Right kidney (tissue), 1 donor: ENCODE data around the gene MACROD2.

Source experiments
- DNase-seq: peaks from one replicate; pipeline ENCODE4 v3.0.0-alpha.2; 2016

MACROD2 gene

DNA sequence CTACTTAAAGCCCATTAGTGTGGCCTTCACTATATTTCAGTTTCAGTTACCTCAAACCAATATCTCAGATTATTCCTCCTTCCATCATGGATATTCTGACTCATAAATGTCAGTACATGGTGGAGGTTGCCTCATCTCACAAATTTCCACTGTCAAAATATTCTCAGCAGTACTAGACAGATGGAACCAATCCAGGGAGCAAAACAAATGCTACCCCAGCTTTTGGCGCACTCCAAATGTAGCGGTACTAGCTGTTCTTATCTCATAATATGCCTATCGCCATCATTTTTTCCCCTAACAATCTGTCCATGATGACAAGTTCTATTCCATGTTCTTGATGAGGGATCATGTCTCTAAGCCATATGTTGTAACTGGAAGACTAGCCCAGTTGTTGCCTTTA, 1551.8 kb downstream of the MACROD2 start:
- no peak for DNase-seq

DNA sequence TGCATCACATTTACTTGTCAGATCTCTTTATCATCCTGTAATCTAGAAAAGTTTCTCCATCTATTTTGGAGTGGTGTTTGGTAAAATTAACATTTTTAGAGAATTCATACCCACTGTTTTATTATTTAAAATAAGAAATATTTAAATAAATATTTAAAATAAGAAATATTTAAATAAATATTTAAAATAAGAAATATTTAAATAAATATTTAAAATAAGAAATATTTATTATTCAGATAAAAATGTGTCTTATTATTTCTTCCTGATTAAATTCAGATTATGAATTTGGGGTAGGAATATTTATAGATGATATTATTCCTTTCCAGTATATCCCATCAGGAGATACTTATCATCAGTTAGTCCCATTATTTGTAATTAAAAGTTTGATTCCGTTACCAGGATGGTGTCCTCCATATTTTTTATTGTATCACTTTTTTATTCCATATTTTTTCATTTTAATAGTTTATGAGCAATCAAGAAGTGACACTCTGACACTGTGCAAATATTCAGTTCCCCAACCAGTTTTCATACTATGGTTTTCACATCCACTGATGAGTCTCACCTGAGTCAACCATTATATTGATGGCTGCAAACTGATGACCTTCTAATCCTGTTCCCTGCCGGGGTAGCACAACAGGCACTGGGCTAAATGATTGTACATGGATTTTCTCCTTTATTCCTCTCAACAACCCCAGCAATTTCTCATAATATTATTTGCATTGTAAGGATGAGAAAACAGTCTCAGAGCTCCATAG, 1555.0 kb downstream of the MACROD2 start:
- DNase-seq: no peak

DNA sequence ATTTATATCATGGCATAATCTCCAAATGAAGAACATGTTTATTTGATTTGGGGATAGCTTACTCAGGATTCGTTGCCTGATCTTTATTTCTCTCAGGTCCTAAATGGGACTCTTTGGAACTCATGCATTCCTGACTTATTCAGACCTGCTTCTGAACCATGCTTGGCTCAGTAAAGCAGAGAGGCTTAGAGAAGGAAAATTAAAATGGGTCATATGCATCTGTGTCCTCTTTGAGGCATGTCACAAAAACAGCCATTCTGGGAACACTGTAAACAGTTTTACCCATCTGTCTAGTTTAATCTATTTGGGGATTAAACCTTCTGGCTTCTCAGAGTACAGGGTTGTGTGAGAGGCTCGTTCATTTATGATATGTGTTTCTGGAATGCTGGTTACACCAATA, 1560.6 kb downstream of the MACROD2 start:
- no peak for DNase-seq

DNA sequence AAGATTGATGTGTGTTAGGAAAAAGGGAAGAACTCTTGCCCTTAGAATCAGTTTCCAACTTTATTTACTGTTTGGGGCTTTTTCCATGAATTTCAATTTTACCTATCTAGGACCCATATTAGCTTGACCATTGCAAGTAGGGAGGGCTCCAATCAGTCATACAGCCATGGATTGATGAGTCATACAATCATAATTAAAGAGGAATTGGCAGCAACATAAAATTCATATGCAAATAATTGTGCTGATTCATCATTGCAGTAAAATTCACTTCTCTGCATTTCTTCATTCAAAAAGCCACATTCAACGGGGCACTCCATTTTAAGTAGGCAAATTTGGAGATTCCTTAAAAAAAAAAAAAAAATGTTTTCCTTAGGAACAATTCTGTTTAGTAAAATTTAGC, 1561.6 kb downstream of the MACROD2 start:
- DNase-seq: no peak

DNA sequence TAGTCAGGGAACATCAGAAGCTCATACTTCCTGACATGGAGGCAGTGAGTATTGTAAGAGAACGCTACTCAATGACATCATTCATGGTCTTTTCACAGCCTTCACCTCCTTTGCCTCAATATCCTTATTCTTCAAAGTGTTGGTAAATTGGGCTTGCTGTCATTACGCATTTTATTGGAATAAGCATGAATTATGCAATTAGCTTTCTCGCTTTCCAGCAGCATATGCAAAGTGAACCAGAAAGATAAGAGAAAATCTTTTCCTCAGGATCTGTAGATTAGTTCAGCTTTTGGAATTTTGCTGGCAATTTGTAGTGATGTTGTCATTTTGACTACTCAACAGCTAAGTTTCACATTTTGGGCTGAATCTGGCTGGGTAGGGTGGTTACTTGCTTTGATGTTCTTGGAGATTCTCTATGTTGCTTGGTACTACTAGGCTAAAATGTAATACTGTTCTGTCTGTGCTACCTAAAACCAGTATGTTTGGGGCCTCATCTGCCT, 1565.8 kb downstream of the MACROD2 start:
- no peak for DNase-seq

DNA sequence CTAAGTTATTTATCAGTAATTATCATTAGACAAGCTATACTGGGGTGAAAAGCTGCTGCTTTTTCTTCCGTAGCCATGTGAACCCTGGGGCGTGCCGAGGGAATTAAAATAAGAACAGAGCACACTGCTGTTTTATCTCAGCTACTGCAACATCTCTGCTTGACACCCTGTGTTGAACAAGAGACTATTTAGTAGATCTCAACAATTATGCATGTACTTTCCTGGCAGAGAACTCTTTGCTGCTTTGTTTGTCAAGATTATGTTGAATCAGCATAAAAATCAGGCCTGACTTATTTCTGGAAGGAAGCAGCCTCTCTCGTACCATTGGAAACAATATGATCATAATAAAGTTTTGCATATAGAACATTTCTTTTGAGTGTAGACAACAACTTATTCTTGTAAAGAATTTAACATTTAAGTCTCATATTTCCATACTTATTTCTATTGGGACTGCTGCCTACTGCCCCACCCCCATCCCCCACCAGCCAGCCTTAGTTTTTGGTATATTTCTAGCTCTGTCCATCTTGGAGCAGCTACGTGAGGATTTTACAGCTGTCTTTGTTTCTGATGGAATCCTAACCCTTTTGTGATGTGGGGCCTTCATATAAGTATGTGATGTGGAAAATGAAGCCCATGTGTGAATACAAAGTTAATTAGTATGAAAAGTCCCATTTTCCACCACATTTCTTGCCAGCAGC, 1566.5 kb downstream of the MACROD2 start:
- no peak for DNase-seq

DNA sequence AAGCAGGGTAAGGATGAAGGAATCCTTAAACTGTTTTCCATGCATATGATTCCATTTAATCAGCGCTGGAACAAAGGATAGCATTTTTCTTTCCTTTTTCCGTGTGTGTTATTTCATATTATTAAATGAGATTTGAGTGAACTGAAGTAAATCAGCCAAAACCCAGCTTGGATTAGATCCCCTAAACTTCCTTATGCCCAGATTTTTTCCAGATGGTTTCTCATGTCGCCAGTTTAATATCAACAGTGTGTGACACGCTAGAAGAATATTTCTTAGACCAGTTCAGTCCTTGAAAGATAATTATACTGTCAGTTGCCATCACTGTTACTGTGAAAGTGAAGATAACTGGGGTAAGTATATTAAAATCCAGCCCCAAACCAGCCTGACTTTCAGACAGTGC, 1568.5 kb downstream of the MACROD2 start:
- DNase-seq: no peak

DNA sequence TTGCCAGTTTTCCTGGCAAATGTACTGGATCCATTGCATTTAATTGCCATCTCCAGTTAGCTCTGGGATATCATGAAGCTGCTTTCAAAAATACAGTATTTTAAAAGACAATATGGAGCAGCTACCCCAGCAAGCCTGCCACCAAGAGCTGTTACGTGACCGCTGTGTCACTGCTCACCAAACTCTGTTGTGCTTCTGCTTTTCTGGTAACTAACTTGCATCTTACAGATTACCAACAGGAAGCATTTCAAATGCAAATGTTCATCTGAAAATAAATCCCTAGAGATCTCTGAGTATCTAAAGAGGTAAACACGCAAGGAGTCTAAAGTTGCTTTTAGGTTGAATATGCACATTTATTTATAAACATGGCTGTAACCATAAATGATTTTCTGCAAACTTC, 1569.7 kb downstream of the MACROD2 start:
- no peak for DNase-seq

DNA sequence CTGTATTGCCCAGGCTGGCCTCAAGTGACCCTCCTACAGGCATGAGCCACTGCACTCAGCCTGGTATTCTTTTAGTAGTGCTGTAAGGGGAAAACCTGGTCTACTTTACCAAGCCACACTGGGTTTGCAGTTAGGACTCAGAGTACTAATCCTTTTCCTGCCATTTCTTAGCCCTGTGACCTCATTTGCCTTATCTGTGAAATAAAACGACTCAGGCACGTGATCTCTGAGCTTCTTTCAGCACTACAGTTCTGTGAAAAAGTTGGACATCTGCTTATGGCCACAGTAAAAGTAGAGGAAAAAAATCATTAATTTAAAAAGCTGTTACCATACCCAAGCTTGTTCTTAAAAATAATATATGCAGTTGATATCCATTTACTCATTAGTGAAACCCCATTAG, 1570.5 kb downstream of the MACROD2 start:
- no peak for DNase-seq

DNA sequence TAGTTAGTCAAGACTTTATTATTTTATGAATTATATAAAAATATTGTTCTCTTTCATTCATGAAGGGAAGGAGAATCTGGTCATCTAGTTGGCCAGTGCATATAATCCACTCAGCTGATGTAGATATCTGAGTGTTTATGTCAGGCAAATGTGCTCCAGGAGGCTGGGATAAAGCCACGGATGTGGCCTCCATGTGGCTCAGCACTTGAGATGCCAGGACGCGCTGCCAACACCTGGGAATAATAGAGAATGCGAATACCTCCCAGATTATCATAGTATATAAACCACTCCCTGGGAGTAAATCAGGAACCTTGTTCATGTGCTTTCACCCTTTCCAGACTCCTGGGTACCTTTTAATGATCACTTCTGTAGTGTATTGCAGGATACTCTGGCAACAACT, 1571.9 kb downstream of the MACROD2 start:
- no peak for DNase-seq

DNA sequence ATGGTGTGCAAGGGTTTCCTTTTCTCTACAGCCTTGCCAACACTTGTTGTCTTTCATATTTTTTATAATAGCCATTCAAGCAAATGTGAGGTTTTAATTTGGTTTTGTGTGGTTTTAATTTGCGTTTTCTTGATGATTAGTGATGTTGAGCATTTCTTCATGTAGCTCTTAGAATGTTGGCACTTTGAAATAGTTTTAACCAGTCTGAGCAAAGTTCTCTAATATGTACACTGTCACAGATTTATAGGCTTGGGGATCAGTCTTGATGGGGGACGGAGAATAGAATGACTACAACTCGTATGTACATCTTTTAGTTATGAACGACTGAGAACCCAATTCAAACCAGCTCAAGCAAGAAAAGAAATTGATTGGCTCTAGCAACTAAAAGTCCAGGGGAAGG, 1574.8 kb downstream of the MACROD2 start:
- no peak for DNase-seq

DNA sequence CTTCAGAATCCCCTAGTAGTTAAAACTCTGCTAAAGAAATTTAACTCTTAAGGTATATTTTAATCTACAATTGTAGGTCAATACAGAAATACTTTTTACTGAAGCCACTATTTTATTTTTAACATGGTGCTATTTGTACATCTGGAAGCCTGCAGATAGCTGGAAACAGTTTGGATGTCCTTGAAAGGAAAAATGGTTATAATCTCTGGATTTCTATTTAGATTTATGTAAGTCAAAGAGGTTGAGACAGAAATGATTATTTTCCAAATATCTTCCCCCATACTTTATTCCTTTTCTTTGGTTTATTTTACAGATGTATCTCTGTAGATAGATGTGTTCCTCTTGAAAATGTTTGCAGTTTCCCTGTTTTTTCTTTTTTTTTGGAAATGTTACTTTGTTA, 1575.7 kb downstream of the MACROD2 start:
- DNase-seq: no peak

DNA sequence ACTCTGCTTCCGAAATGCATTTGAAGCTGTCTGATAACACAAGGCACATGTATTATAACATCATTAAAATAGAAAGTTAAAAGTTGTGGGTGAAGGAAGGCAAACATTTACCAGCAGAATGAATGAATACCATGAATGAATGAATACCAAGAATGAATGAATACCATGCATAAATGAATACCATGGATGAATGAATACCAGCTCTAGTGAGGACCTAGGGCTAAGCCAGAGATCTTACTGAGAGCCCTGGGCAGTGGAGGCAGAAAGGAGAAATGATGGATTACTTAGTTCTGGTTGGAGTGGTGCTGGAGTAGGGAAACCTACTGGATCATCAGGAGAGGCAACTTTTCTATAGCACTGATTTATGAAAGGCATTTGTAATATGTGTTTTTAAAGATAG, 1579.9 kb downstream of the MACROD2 start:
- DNase-seq: no peak

DNA sequence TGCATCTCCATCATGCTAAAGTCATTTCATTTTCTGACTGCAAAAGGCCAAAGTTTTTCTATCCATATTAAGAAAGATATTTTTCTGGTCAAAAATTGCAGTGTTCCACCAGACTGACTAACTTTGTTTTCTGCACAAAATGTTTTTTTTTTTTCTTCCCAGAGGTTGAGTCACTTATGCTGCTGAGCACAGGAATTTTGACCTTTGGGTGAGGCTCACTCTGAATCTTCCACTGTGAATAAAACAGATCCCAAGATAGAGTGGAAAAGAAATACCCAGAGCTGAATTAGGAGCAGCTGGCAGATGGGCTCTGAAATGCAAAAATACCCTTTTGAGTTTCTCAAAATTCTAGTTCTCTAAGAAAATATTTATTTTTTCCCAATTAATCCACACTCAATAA, 1581.1 kb downstream of the MACROD2 start:
- DNase-seq: no peak

DNA sequence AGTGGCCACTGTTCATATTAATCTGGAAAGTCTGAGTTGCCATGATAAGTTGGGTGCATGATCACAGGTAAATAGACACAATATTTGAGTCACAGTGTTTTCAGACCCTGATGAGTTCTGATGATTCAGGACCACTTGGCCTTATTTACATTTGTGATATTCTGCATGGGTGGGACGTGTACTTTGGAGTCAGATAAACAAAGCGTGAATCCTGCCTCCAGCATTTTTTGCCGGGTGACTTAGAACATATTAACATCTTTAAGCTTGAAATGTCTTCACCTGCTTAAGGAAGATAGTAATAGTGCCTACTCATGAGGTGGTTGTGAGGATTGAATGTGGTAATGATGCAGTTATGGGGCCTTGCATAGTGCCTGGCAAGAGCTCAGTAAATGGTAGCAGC, 1582.8 kb downstream of the MACROD2 start:
- no peak for DNase-seq

DNA sequence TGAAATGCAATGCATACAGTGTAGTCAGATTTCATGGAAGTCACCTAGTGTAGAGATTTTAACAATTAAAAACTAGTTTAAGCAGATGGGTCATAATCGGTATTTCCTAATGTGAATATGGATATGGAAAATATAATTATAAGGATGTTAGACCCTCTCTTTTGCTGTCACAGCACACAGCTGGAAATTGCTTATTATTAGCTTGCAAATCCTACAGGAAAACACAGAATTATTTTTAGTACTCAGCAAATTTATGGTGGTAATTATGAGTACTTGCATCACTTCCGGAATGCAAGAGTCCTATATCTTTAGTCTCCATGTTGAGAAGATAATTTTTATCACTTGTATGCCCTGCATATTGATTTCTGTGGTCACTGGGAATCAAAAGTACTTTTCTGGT, 1584.4 kb downstream of the MACROD2 start:
- no peak for DNase-seq

DNA sequence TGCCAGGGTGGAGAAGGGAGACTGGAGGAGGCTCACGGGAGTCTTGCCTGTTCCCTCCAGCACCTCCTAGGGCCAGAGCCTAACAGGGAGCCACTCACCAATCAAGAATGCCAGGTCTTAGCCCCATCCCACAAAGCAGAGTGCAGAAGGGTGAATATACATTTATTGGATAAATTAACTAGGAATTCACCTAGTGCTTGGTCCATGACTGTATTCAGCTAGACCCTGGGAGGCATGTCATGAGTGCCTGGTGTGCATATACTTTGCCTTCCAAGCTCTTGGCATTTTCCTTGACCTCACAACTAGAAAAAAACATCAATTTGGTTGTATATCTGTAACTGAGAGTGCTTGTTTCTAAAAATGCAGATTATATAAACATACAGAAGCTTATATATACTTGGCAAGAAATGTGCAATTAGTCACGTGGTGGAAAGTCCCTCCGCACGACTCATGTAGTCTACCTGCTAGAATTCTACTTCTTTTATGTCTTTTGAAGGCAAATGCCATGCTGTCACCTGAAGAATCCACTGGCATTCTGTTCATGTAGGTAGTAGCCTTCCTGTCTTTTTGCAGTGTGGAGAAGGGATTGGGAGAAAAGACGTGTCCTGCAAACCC, 1586.9 kb downstream of the MACROD2 start:
- no peak for DNase-seq

DNA sequence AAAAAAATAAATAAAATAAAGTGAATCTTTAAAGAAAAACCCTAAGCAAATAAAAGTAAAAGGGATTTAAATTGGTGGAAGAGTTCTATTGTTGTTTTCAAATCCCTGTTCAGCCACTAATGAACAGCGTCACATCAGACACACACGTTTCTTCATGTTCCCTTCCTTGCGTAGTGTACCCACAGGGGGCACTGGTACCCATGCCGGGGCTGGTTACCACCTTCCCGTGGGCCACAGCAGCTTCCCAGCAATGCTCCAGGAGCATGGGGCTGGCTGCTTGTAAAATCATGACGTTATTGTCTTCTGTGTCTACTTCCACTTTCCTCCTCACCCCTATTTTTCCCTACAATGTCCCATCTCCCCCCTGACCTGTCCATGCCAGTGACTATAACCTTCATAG, 1589.2 kb downstream of the MACROD2 start:
- DNase-seq: no peak

DNA sequence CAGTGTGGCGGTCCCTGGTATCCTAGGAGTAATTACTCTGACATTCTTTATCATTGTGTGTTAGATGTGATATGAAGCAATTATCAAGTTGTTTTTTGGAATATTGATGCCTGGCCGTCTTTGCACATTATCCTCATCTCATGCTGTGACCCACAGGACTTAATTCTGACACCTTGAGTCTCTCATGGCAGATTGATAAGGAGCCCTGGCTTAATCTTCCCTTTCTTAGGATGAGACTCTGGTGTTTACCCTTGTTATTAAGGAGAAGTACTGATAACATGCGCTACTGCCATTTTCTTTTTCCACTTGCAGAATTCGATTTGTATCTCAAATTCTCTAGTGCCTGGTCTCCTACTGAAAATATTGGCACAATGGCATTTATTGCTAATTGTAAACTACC, 1597.8 kb downstream of the MACROD2 start:
- DNase-seq: no peak

DNA sequence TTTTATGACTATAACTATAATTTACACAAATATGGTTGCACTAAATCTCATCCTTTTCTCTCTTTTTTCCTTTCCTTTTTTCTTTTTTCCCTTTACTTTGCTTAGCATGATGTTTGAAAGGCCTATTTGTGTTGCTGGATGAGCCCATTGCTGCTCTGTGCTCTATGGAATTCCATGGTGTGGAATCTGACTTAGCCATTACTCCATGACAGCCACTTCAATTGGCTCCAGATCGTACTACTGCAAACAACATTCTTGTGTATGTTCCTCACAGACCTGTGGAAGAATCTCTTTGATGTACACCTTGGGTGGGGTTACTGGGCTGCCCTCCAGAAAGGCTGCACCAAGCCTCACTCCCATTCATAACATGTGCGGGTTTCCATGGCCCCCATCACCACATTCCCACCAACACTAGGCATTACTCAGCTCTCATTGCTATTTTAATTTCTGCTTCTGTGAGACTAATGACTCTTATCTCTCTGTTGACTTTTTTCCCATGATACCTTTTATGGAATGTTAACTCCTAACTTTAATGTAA, 1598.9 kb downstream of the MACROD2 start:
- DNase-seq: no peak

DNA sequence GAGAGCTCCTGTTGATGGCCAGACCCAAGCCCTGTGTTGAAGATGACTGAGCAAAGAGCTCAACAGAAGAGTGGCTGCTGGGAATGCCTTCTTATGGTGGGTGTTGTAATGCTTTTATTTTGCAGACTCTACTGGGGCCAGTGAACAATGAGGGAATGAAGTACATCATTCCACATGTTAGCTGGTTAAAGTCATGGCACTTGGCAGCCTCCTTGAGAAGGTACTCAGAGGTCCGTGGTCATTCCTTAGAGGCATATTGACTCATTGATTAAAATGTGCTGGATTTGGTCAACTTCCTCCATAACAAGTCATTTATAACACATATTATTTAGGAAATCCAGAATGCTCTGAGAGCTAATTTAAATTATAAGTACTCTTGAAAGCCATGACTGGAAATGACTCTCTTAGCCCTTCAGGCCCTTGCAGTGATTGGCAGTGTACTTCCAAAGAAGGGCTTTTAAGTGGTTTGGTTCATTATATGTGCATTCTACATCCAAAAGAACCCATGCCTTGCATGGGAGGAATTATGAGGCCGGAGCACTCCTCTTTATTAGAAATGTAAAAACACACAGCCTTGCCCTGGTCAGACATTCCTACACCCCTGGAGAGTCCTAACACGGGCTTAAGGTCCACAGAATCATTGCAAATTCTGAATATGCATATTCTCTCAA, 1601.0 kb downstream of the MACROD2 start:
- DNase-seq: no peak

DNA sequence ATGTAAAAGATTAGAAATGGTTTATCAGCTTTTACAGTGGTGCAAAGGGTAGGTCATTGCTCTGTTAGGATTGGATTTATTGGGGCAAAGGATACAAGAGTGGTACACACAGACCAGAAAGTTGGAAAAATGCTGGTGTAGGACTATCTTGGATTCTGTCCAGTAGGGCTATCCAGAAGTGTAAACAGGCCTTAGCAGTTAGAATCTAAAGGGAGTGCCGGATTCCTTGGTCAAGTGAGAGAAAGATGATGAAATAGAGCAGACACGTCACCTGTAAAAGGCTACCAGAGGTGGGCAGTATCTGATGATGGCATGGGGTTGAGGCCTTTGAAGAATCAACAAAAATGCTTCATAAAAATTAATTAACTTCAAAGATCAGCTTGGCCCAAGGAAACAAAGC, 1602.0 kb downstream of the MACROD2 start:
- DNase-seq: no peak

DNA sequence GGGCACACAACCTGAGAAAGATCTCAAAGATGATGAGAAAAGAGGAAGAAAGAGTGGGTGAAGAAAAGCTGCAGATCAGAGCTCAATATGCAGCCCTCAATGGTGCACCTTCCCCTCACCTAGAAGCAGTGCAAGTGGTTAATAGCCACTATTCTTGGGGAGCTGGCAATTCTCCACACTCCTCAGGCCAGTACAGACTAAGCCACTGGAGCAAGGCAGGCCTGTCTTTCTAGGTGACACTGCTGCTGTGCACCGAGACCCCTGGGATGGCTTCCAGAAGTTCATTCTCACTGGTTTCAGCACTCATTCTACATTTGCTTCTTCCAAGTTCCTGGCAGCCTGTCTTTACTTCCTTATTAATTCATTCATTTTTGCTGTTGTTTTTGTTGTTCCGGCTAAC, 1604.6 kb downstream of the MACROD2 start:
- DNase-seq: no peak
